Measurements from ENCODE around the gene MMP11.

MMP11 gene

DNA sequence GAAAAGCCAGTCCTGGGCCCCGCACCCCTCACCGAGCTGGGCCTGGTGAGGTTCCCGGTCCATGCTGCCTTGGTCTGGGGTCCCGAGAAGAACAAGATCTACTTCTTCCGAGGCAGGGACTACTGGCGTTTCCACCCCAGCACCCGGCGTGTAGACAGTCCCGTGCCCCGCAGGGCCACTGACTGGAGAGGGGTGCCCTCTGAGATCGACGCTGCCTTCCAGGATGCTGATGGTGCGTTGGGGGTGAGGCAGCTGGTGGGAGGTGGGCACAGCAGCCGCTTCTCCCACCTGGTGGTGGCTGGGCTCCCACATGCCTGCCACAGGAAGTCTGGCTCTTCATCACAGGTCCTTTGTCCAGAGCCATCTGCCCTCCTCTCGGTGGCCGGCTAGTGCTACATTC is 9.6 kb downstream of the MMP11 start:
- DNase-seq = no peak

DNA sequence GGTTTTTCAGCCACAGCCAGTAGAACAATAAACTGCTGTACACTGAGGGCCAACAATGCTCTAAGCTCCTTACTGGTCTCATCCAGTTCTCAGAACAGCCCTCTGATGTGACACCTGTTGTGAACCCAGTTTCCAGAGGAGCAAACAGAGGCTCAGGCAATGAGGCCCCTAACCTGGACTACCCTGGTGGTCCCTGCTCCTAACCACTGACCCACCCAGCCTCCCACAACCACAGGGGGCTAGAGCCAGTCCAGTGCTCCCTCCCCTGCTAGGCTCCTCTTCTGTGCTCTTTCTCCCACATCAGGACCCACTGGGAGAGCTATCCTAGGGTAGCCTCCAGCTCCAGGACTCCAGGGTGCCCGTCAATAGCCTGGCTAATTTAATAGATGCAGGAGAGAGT is 10.1 kb downstream of the MMP11 start:
- DNase-seq = no peak

DNA sequence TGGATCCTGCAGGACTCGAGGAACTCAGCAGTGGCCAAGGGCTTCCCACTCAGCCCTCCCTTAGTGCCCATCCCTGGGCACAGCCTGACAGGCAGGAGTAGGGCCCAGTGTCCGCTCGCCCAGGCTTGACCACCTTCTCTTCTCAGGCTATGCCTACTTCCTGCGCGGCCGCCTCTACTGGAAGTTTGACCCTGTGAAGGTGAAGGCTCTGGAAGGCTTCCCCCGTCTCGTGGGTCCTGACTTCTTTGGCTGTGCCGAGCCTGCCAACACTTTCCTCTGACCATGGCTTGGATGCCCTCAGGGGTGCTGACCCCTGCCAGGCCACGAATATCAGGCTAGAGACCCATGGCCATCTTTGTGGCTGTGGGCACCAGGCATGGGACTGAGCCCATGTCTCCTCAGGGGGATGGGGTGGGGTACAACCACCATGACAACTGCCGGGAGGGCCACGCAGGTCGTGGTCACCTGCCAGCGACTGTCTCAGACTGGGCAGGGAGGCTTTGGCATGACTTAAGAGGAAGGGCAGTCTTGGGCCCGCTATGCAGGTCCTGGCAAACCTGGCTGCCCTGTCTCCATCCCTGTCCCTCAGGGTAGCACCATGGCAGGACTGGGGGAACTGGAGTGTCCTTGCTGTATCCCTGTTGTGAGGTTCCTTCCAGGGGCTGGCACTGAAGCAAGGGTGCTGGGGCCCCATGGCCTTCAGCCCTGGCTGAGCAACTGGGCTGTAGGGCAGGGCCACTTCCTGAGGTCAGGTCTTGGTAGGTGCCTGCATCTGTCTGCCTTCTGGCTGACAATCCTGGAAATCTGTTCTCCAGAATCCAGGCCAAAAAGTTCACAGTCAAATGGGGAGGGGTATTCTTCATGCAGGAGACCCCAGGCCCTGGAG is 10.9 kb downstream of the MMP11 start:
- no peak for DNase-seq

DNA sequence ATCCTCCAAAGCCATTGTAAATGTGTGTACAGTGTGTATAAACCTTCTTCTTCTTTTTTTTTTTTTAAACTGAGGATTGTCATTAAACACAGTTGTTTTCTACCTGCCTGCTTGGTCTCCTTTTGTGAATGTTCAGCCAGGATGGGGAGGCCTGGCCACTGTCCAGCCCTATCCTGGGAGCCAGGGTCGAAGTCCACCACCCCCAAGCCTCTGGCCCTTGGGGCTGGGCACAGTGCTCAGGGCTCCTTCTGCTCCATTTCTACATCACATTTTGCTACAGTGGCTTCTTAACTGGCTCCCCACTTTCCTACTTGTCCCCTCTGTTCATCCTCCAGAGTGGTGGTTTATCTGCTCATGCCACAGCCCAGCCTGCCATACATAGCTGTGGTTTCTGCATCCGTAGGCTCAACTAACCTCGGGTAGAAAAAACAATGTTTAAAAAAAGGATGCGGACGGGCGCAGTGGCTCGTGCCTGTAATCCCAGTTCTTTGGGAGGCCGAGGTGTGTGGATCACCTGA is 11.6 kb downstream of the MMP11 start:
- DNase-seq = no peak

DNA sequence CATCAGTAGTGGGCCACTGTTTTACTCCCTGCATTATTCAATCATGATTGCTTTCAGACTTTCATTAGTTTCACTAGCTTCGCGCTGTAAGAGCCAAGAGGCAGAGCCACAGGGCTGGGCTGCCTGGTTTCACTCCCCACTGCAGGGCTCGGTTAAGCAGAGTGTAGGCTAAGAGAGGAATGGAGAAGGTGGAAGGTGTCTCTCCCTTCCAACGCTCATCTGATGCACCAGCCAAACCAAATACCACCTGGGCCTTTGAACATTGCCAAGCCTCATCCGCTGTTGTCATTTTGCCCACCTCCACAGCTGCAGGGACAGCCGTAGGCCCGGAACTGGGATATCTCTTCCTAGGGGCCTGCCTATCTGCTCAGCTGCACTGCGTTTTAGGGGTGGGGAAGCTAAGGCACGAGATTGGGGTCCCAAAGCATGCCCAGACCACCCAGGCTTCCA is 13.6 kb downstream of the MMP11 start:
- no peak for DNase-seq

DNA sequence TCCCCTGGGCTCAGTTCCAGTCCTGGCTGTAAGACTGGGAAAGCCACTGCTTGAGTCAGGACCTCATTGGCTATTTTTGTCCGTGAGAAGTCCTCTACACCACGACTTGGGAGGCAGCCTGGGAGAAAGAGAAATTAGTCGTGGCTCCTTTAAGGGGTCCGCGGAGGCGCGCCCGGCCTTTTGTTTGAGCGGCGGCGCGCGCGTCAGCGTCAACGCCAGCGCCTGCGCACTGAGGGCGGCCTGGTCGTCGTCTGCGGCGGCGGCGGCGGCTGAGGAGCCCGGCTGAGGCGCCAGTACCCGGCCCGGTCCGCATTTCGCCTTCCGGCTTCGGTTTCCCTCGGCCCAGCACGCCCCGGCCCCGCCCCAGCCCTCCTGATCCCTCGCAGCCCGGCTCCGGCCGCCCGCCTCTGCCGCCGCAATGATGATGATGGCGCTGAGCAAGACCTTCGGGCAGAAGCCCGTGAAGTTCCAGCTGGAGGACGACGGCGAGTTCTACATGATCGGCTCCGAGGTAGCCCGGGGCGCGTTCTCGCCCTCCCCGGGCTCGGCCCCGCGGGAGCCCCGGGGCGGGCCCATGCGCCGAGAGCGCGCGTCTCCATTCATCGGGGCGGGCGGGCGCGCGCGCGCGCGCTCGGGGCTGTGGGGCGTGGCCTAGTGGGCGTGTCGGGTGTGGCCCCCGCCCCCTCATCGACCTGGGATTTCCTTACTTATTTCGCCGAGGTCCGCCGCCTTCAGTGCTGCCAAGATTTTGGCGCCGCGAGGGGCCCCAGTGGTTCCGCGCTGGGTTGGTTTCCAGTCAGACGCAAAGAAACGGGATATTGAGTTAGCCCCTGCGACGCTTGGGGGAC is 14.3 kb downstream of the MMP11 start, which contains the start of gene SMARCB1:
TSS of gene SMARCB1 (plus strand) at position 215 of the 848 bp plus-strand sequence. CDS start at position 419, 204 bp downstream.
- DNase-seq = peak; percentile 82 to 83

DNA sequence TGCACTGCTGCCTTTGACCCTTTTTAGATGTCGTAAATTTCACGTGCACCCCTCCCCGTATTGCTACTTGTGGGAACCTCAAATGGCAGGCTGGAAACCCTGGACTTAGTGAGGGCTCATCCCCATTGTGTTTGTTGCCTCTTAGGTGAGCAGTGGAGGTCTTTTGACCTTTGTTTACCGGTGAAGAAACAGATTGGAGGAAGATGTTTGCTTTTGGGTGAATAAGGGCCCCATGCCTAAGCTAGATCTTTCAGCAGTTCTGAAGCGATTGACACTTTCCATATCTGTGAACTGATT is 14.9 kb downstream of the MMP11 start:
- no peak for DNase-seq

DNA sequence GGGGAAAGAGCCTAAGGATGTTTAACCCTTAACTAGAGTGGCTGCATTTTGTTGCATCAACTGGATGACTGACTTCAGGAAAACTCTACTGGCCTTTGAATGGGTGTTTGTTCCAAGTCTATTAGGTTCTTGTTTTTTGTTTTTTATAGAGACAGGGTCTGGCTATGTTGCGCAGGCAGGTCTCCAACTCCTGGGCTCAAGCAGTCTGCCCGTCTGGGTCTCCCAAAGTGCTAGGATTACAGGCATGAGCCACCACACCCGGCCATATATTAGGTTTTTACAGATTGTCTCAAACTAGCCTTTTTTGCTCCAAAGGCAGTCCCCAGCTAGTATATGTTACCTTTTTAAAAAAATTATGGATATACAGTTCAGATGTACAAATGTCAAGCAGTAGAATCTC is 15.3 kb downstream of the MMP11 start:
- DNase-seq = no peak

DNA sequence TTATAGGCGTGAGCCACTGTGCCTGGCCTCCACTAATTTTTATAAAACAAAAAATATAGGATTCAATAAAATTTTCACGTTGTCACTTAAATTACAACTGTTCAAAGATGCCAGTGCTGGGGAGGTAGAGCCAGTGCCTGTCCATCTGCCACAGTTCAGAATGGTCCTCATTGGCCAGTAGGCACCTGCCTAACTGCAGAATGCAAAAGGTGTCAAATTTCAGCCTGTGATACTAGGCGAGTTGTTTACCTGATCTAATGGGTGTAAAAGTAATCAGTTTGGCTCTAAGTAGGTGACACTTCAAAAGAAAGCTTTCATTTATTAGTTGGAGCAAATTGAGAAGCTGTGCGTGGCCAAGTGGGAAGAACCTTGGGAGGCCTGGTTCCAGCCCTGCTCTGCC is 16.5 kb downstream of the MMP11 start:
- no peak for DNase-seq

DNA sequence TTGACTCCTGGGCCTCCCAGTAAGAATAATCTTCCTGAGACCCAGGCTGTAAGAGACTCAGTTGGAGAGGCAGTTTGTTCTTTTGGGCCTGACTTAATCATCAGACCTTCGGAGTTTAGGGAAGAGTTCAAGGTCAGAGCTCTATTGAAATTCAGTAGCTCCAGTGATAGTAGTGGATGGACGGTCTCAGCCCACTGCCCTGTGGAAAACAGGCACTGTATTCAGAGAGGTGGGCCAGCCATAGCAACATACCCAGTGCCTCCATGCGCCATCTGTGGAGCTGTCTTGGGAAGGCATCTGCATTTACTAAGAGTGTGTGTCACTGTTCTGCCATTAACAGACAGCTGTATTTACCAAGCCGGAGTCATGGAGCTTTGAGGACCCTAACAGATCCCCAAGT is 17.0 kb downstream of the MMP11 start:
- no peak for DNase-seq

DNA sequence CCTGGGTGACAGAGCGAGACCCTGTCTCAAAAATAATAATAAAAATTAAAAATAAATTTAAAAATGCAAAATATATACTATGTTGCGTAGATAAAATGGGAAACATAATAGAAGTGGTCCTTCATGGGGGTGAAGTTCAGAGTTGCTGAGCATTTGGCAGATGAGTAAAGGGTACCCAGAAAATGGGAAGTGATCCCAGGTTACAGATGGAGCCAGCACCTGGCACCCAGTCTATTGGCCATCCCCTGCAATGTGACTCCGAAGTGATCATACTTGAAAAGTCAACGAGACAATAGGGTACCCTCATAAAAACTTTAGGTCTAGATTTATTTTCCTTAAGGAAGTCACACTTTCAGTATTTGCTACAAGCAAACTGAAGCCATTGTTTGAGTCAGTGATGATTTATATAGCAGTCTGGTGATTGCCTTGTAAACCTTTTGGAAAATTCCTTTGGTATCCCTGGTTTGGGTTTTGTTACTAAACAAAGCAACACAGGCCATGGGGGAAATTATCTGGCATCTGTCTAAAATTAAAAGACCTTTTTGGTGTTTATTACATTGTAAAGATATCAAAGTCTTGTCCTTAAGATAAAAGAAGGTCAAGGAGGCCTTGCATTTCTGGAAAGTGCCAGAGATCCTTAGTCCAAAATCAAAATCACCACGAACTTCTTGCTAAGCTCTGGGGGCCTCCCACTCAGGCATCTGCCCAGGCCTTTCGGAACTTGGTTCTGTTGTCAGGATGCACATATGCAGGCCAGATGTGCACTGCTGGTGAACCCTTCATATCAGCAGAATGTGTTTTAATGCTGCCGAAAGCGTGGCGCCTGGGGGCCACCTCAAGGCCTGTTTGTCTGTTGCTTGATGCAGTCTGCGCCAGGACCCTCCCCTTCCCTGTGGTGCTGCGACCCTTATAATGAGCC is 18.4 kb downstream of the MMP11 start:
- no peak for DNase-seq

DNA sequence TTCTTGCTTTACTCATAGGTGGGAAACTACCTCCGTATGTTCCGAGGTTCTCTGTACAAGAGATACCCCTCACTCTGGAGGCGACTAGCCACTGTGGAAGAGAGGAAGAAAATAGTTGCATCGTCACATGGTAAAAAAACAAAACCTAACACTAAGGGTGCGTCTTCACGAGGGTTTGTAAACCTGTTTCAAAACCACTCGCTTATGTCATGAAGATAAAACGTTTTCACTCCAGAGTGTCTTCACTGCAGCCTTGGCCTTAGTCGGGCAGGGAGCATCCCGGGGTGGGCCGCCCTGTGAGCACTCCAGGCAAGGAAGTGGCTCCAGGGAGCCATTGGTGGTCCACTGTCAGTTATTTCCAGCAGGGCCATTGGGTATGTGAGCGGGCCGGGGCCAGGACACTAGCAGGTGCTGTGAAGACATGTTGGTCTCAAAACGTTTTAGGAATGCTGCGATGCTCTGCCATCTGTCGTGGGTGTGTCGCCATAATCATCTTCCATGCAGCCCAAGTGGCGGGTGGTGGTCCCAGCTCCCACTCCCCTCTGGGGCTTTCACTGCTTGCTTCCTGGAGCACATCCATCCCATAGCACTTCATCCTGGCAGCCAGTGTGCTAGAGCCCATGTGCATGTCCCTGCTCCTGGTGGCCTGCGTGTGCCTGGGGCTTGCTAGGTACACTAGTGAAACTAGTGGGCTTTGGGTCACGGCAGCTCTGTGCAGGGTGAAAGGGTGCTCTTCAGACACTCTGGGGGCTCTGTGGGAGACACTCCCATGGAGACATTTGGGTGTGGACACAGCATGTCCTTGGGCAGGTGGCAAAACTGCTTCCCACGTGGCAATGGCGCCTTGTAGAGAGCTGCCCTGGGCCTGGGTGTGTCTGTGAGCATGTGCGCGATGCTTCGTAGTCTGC is 19.3 kb downstream of the MMP11 start:
- DNase-seq = no peak

DNA sequence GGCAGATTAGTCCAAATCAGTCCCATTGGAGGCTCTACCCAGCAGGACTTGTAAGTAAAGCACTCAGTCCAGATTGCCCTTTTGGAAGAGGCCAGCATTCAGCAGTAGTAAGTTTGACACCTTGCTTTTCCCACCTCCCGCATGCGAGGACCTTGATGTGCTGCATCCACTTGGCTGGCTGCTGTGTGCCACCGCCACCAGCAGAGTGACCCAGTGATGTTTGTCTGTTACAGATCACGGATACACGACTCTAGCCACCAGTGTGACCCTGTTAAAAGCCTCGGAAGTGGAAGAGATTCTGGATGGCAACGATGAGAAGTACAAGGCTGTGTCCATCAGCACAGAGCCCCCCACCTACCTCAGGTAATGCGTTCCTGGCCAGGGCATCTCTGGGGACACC is 20.7 kb downstream of the MMP11 start:
- no peak for DNase-seq

DNA sequence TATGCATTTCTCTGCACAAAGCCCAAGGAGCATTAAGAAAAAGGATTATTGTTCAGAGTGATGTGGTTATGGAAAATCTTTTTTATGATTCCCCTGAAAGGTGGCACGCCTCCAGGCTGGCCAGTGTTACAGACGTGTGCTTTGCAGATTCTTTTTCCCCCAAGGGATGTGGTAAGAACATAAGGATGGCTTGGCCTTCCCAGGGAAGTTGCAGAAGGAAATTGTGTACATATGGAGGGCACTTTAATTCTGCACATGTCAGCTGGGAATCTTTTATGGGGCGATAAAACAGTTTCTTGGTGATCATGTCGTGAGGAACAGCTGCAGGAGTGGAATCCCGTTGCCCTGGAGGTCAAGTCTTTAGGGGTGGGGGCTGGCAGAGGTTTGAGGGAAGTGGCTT is 23.8 kb downstream of the MMP11 start:
- DNase-seq = no peak

DNA sequence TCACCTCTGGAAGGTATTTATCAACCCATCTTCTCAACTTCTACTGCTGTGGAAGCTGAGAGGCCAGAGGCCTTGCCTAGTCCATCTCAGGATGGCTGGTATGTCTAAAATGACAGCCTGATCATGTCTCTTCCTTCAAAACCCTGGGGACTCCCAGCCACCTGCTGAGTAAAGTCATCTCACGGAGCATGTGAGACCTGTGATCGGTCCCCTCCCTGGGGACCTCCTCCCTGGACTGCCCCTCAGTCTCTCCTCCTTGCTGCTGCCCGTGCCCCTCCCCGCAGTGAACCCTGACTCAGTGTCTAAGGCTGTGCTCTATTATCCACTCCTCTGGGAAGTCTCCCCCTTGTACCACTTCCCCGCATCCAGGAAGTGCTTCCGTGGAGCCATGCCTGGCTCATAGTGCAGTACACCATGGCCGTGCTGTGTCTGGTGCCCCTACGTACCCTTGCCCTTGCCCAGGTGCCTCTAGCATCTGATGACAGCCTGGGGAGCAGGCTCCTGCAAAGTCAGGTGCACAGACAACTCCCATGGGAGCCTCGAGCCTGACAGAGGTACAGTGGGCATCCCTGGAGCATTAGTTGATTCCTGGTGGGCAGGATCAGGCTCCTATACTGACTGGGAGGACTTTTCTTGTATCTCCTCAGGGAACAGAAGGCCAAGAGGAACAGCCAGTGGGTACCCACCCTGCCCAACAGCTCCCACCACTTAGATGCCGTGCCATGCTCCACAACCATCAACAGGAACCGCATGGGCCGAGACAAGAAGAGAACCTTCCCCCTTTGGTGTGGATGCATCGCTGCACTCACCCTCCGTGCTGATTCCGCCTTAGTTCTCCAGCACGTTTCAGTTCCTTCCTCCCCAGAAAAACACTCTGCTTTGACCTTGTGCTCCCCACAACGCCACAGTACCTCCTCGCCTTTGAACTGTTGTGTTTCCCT is 27.9 kb downstream of the MMP11 start:
- no peak for DNase-seq

DNA sequence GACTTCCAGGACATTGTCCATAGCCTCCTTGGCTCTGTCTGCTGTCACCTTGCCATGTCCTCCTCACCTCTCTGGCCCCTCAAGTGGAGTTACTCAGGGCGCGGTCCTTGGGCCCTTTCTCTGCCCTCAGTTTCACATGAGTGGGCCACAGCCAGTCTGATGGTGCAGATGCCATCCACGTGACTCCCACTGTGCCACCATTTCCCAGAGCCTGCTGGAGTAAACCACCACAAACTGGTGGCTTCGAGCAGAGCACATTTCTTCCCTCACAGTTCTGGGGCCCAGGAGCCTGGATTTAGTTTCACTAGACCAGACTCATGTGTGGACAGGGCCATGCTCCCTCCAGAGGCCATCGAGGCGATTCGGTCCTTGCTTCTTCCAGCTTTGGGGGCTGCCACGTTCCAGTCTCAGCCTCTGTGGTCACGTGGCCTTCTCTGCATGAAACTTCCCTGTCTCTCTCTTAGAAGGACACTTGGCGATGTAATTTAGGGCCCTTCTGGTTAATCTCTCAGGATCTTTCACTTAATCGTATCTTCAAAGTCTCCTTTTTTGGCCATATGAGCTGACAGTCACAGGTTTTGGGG is 28.7 kb downstream of the MMP11 start:
- no peak for DNase-seq

DNA sequence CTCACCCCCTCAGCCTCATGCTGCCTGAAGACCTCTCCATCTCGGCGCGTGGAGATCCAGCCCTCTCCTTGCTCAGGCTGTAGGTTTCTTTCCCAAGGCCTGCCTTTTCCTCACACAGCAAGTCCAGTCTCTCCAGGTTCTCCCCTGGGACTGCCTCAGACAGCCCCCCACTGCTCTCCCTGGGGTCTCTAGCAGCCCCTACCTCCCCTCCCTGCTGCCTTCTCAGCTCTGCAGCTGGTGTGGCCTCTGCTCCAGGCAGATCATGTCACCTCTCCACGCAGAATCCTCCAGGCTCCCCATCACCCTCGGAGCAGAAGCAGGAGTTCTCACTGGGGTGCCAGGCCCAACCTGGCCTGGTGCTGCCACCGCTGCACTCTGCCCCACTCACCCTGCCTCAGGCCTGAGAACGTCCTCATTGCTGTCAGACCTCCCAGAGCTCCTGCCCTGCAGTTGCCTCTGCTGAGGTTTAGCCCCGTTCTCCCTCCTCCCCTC is 29.3 kb downstream of the MMP11 start:
- DNase-seq = no peak

DNA sequence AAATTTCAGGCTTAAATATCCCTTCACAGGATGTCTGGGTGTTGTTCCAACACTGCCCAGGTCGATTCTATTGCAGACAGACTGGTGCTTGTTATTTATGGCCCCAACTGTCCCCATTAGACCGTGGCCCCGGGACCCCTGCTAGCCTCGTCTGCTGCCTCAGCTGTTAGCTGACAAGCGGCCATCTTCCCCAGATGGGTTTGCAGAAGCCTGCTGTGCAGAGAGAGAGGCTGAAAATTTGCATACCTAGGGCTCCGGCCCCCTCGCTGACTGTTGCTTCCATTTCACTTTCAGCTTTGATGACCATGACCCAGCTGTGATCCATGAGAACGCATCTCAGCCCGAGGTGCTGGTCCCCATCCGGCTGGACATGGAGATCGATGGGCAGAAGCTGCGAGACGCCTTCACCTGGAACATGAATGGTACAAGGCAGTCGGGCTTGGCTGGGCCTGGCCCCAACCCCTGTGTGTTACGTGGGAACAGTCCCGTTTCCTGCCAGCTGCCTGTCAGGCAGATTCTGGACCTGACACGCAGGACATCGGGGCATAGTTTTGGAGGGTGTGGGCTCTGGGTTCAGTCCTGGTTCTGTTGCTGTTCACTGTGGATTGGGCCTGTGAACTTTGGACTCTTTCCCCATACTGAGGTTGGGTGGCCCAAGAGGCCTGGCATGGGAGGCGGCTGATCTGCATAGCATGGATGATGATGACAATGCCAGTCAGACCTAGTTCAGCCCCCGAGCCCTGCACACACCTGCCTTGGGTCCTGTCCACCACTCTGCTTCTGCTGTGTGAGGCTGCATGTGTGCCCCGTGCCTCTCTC is 30.6 kb downstream of the MMP11 start:
- DNase-seq = no peak

DNA sequence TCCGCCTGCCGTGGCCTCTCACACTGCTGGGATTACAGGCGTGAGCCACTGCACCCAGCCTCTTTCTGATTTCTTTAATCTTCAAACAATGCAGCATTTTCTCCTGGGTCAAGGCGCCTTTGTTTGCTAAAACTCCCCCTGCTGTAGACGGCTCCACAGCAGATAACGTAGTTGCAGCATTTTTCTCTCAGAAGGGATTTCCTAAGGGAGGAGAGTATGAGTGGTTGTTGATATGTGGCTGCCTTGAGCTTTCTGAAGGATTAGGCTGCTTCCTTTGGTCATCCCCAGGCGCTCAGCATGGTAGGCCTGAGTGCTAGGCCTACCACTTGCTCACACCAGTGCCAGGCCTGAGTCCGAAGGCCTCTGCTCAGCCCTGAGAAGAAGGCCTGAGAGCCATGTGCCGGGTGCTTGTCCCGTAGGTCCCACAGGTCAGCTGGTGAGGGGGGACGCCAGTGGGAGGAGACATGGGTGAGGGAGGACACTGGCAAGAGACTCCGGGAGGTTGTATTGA is 32.2 kb downstream of the MMP11 start:
- DNase-seq = no peak

All from activated CD4-positive, alpha-beta T cell treated with anti-CD3 and anti-CD28 coated beads, Interleukin-2, amount 50 U/mL, for 4 hours (primary cell).